SK-N-SH (cell line): Measurements from ENCODE around the gene CRYGD. TPM values are rescaled to one million over a fixed set of nuclear protein-coding genes. Genes with fewer than 3 reads are reported as not detected.
A peak's percentile ranks its signal among the peaks of the same experiment; 100 is the strongest.
"Not testable (repeated sequence)": the region's sequence is repeated elsewhere in the genome, so short reads cannot be mapped to it uniquely, and the experiment has no call there.

ENCODE experiments used
- CTCF ChIA-PET: fragments of 300-600, 350-600 bp; formaldehyde crosslinking; extraction: SDS; loops from one replicate; lab custom pipeline; 2021; lab: Yijun Ruan, JAX
- POLR2A ChIA-PET: fragments of 350-600 bp; sonication (Branson Sonifier 250); formaldehyde crosslinking; extraction: SDS; loops from one replicate; lab custom pipeline; 2020; ENCODE audit warnings: antibody characterized with exemption, inconsistent platforms; lab: Yijun Ruan, JAX
- DNase-seq: peaks from one replicate; pipeline ENCODE4 v3.0.0; 2012
- H2AFZ ChIP-seq: fragments of 200-600 bp; sonication (generic); 2 replicates; pipeline ENCODE4 v1.8.1; 2016; ENCODE audit warnings: antibody characterized with exemption, mild to moderate bottlenecking, low read depth
- H3F3A ChIP-seq: fragments of 200-600 bp; sonication (generic); replicated peaks from 2 replicates; pipeline ENCODE3; 2016; ENCODE audit warnings: antibody characterized with exemption, mild to moderate bottlenecking; ENCODE audit not compliant: insufficient read depth
- H3K27ac ChIP-seq, 2 experiments: fragments of 200-500 bp in 1 of 2; fragments of 200-600 bp in 1 of 2; sonication (Bioruptor generic) in 1 of 2; sonication (generic), shearing (Covaris generic) in 1 of 2; 2 replicates each; pipeline versions ENCODE4 v1.5.1 to v1.6.1; 2014 to 2016; ENCODE audit warnings: low read depth in 2 of 2, inconsistent platforms in 1 of 2, low read length in 1 of 2, mild to moderate bottlenecking in 1 of 2, mixed read lengths in 1 of 2
- H3K27me3 ChIP-seq: fragments of 200-600 bp; sonication (generic), shearing (Covaris generic); 2 replicates; pipeline ENCODE4 v1.6.1; 2016; ENCODE audit warnings: mixed run types; ENCODE audit not compliant: insufficient read depth
- H3K36me3 ChIP-seq, 2 experiments: fragments of 200-500 bp in 1 of 2; fragments of 200-600 bp in 1 of 2; sonication (Bioruptor generic) in 1 of 2; sonication (generic) in 1 of 2; replicated peaks in 1 of 2; 2 replicates each; pipeline versions ENCODE3 to v1.5.1; 2014 to 2016; ENCODE audit warnings: low read length in 1 of 2, mild to moderate bottlenecking in 1 of 2; ENCODE audit not compliant: insufficient read depth in 2 of 2, control insufficient read depth in 1 of 2
- H3K4me1 ChIP-seq, 2 experiments: fragments of 200-500 bp in 1 of 2; fragments of 200-600 bp in 1 of 2; sonication (Bioruptor generic) in 1 of 2; sonication (generic), shearing (Covaris generic) in 1 of 2; 2 replicates each; pipeline versions ENCODE4 v1.5.1 to v1.6.1; 2014 to 2016; ENCODE audit warnings: low read depth in 1 of 2, low read length in 1 of 2, mixed run types in 1 of 2; ENCODE audit not compliant: insufficient read depth in 2 of 2, control insufficient read depth in 1 of 2
- H3K4me2 ChIP-seq: fragments of 200-600 bp; sonication (generic), shearing (Covaris generic); 2 replicates; pipeline ENCODE4 v1.6.1; 2017; ENCODE audit warnings: mixed run types
- H3K4me3 ChIP-seq, 2 experiments: fragments of 200-500 bp in 1 of 2; fragments of 200-600 bp in 1 of 2; sonication (Bioruptor generic) in 1 of 2; sonication (generic), shearing (Covaris generic) in 1 of 2; 2 replicates each; pipeline versions ENCODE4 v1.5.1 to v1.8.1; 2014 to 2016; ENCODE audit warnings: low read depth in 2 of 2, inconsistent platforms in 1 of 2, low read length in 1 of 2, mild to moderate bottlenecking in 1 of 2, mixed read lengths in 1 of 2, moderate library complexity in 1 of 2
- H3K79me2 ChIP-seq: fragments of 200-600 bp; sonication (generic); 2 replicates; pipeline ENCODE4 v1.8.1; 2017; ENCODE audit warnings: mild to moderate bottlenecking; ENCODE audit not compliant: insufficient read depth
- H3K9ac ChIP-seq: fragments of 200-600 bp; sonication (generic); 2 replicates; pipeline ENCODE4 v1.6.1; 2017; ENCODE audit warnings: mixed run types
- H3K9me2 ChIP-seq: fragments of 200-600 bp; sonication (generic); 2 replicates; pipeline ENCODE4 v1.6.1; 2017; ENCODE audit warnings: mixed run types
- H3K9me3 ChIP-seq: fragments of 200-600 bp; sonication (generic); 2 replicates; pipeline ENCODE4 v1.6.1; 2017; ENCODE audit warnings: mixed run types, mild to moderate bottlenecking, moderate library complexity
- H4K20me1 ChIP-seq: fragments of 200-600 bp; sonication (generic); 2 replicates; pipeline ENCODE4 v1.6.1; 2017; ENCODE audit warnings: mild to moderate bottlenecking, mixed run types; ENCODE audit not compliant: insufficient read depth
- GABPA ChIP-seq: IDR thresholded peaks from 2 replicates; pipeline ENCODE4 v1.4.0; 2012; ENCODE audit warnings: low read depth, mild to moderate bottlenecking
- MEF2A ChIP-seq: IDR thresholded peaks from 2 replicates; pipeline ENCODE4 v1.4.0; 2012; ENCODE audit warnings: low read depth, borderline replicate concordance
- MXI1 ChIP-seq: IDR thresholded peaks from 2 replicates; pipeline ENCODE4 v1.6.1; 2012; ENCODE audit warnings: mild to moderate bottlenecking, low read depth, low read length, improper control_type of control experiment
- NRF1 ChIP-seq: IDR thresholded peaks from 2 replicates; pipeline ENCODE4 v1.6.1; 2012; ENCODE audit warnings: low read depth, mild to moderate bottlenecking, low read length
- RAD21 ChIP-seq: IDR thresholded peaks from 2 replicates; pipeline ENCODE4 v1.6.1; 2012; ENCODE audit warnings: mild to moderate bottlenecking, low read length
- RCOR1 ChIP-seq: fragments of 150-350 bp; IDR thresholded peaks from 2 replicates; pipeline ENCODE4 v1.6.1; 2017; ENCODE audit warnings: antibody characterized with exemption, low read length
- RXRA ChIP-seq: IDR thresholded peaks from 2 replicates; pipeline ENCODE4 v1.4.0; 2012; ENCODE audit warnings: low read depth, mild to moderate bottlenecking, borderline replicate concordance
- SMC3 ChIP-seq: IDR thresholded peaks from 2 replicates; pipeline ENCODE4 v1.6.1; 2012; ENCODE audit warnings: low read depth, low read length, improper control_type of control experiment
- TAF1 ChIP-seq: IDR thresholded peaks from 2 replicates; pipeline ENCODE4 v1.6.1; 2012; ENCODE audit warnings: low read depth, mild to moderate bottlenecking, low read length, moderate library complexity, borderline replicate concordance
- YY1 ChIP-seq: IDR thresholded peaks from 2 replicates; pipeline ENCODE4 v1.4.0; 2012; ENCODE audit warnings: low read depth, mild to moderate bottlenecking
- WGBS: methylation state at CpG from one replicate; pipeline ENCODE4 v1.1.6; 2017; ENCODE audit warnings: low lambda C conversion rate; 5-methylcytosine and 5-hydroxymethylcytosine counted together
- polyA plus RNA-seq, 3 experiments: library from polyadenylated mRNA; depleted of rRNA; stranded (reverse); fragments of >200 nt; gene quantifications; 2 replicates each; pipeline ENCODE4 v1.2.3, GENCODE V29; 2012
- TF ChIP-seq, protein P1 (sequence below): fragments of 200-600 bp; sonication (generic); IDR thresholded peaks from 2 replicates; pipeline ENCODE4 v1.6.1; 2017; ENCODE audit warnings: antibody characterized with exemption, mild to moderate bottlenecking, moderate library complexity
- TF ChIP-seq, protein P2 (sequence below): IDR thresholded peaks from 2 replicates; pipeline ENCODE4; 2012

CRYGD gene
- polyA plus RNA-seq, 1 of the 3 experiments (the other 2 are of a cell fraction): not detected

DNA sequence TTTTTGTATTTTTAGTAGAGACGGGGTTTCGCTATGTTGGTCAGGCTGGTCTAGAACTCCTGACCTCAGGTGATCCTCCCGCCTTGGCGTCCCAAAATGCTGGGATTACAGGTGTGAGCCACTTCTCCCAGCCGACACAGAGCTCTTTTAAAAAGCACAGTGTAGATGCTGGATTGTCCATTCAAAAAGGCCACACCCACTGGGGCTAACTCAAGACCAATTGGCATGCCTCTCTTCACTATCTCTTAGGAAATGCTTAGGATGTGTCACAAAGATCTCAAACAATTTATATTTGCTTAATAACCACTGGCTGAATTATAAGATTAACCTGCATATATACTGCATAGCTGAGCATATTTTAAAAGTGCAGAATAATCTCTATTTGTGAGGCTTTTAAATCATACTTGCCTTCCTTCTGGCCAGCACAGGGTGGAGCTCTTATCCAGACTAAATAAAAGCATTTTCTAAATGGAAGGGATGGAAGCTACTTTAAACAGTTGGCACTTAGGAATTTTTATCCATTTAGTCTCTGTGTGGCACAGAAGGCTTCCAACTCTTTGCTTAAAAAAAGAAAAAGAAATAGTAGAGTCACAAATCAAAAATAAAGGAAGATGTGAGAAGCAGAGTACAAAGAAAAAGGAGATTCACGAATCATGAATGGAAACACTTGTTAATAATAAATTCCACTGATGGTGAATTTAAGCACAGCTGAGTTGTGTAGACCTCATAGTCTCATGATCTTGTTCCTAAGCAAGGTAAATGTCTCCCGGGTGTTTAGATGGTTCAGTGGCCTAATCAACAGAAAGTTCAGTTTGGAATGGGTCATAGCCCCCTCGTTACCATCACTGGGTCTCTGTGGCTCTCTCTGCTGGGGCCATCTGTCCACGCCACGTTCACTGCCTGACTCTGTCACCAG is 22.4 kb downstream of the CRYGD start:
- H3K4me2 ChIP-seq: no peak overlapping the region
- no peaks in the 10 kb centered on the region for H3K9me2 ChIP-seq
- H4K20me1 ChIP-seq: no peaks in the 10 kb centered on the region
- H3K79me2 ChIP-seq: no peaks in the 10 kb centered on the region
- CTCF ChIA-PET: interaction anchor here (0.6 to 3.9 kb wide), 33 partner anchors 9 to 1229 kb away, joined by 3 to 87 read pairs (median 5); partner anchors contain the start of genes IDH1 and PIKFYVE
- POLR2A ChIA-PET: interaction anchor here (1.0 kb wide), 1 partner anchor 153 kb away, joined by 8 read pairs; the partner anchor contains the start of gene IDH1
- no peaks in the 10 kb centered on the region for H3F3A ChIP-seq
- H2AFZ ChIP-seq: no peak overlapping the region; the same call in 1 of the 2 replicates
- no peak overlapping the region for H3K27ac ChIP-seq
- no peaks in the 10 kb centered on the region for H3K36me3 ChIP-seq
- no peaks in the 10 kb centered on the region for H3K27me3 ChIP-seq
- 61% methylated on average over 8 of the region's 10 CpGs for WGBS
- H3K4me3 ChIP-seq: no peak overlapping the region; a peak in 1 of 4 replicates
- peak; percentile 62 for DNase-seq
- peaks cover 0 to 2% of the 10 kb centered on the region in 2 experiments; a peak in 1 of 4 replicates for H3K4me1 ChIP-seq
- TF ChIP-seq MXI1 (no peak), RAD21 (peak; percentile 86), SMC3 (peak; percentile 59)
- TF ChIP-seq, protein P1, sequence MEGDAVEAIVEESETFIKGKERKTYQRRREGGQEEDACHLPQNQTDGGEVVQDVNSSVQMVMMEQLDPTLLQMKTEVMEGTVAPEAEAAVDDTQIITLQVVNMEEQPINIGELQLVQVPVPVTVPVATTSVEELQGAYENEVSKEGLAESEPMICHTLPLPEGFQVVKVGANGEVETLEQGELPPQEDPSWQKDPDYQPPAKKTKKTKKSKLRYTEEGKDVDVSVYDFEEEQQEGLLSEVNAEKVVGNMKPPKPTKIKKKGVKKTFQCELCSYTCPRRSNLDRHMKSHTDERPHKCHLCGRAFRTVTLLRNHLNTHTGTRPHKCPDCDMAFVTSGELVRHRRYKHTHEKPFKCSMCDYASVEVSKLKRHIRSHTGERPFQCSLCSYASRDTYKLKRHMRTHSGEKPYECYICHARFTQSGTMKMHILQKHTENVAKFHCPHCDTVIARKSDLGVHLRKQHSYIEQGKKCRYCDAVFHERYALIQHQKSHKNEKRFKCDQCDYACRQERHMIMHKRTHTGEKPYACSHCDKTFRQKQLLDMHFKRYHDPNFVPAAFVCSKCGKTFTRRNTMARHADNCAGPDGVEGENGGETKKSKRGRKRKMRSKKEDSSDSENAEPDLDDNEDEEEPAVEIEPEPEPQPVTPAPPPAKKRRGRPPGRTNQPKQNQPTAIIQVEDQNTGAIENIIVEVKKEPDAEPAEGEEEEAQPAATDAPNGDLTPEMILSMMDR: peak; percentile 71
- H3K9ac ChIP-seq: no peak overlapping the region
- H3K9me3 ChIP-seq: no peaks in the 10 kb centered on the region

DNA sequence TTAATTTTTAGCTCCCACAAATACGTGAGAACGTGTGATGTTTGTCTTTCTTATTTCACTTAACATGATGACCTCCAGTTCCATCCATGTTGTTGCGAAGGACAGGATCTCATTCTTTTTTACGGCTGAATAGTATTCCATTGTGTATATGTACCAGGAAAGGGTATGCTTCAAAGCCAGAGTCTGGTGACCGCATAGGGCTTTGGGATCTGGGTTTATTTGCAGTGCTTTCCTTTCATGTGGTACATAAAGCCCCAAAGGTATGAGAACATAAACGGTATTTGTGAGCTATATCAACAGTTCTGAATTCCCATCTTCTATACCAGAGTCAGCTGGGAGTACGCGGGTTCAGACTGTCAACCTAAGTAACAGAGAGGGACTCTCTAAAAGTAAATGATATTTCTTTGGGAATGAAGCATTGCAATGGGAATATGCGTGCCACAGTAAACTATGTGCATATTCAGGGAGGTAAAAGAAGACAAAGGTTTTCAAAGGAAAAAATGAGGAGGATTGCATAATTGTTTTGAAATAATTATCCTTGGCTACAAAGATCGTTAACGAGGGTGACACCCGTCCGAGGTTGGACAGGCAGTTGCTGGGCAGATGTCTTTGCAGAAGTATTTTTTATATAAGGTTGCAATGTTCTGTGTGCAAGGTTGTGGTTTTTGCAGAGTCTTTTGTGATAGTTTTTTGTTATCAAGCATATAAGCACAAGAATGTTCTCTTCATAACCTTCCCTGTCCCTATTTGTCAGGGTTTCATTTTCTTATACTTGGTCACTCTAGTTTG is 24.4 kb downstream of the CRYGD start:
- POLR2A ChIA-PET: no interaction called here
- TF ChIP-seq TAF1 (no peak), RAD21 (no peak), YY1 (no peak), RCOR1 (no peak), NRF1 (no peak), MEF2A (no peak), RXRA (no peak), GABPA (no peak)
- TF ChIP-seq, protein P2, sequence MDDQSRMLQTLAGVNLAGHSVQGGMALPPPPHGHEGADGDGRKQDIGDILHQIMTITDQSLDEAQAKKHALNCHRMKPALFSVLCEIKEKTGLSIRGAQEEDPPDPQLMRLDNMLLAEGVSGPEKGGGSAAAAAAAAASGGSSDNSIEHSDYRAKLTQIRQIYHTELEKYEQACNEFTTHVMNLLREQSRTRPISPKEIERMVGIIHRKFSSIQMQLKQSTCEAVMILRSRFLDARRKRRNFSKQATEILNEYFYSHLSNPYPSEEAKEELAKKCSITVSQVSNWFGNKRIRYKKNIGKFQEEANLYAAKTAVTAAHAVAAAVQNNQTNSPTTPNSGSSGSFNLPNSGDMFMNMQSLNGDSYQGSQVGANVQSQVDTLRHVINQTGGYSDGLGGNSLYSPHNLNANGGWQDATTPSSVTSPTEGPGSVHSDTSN: no peak
- H3K27me3 ChIP-seq: no peaks in the 10 kb centered on the region

DNA sequence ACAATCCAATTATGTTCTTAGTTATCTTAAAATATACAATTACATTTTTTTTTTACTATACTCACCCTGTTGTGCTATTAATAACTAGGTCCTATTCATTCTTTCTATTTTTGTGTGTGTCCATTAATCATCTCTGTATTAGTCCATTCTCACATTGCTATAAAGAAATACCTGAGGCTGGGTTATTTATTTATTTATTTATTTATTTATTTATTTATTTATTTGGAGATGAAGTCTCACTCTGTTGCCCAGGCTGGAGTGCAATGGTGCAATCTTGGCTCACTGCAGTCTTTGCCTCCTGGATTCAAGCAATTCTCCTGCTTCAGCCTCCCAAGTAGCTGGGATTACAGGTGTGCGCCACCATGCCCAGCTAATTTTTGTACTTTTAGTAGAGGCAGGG is 25.6 kb downstream of the CRYGD start:
- H3K36me3 ChIP-seq, H3K27ac ChIP-seq, H3K4me2 ChIP-seq, H2AFZ ChIP-seq, H3K27me3 ChIP-seq, H3K9me3 ChIP-seq, H4K20me1 ChIP-seq, H3K79me2 ChIP-seq, DNase-seq, POLR2A ChIA-PET, H3K9me2 ChIP-seq, CTCF ChIA-PET, H3K4me1 ChIP-seq, H3K9ac ChIP-seq, H3F3A ChIP-seq, H3K4me3 ChIP-seq: not testable (repeated sequence)
- 70% methylated on average over 1 of the region's 1 CpG for WGBS

More for the DNA sequence above, 24.4 kb downstream of the CRYGD start:
- DNase-seq: no peak
- H3K9me3 ChIP-seq: no peaks in the 10 kb centered on the region
- H3K4me3 ChIP-seq: no peak overlapping the region
- H2AFZ ChIP-seq: no peak overlapping the region
- no peaks in the 10 kb centered on the region for H3F3A ChIP-seq
- CTCF ChIA-PET: no interaction called here
- peaks cover 0 to 2% of the 10 kb centered on the region in 2 experiments; a peak in 1 of 4 replicates for H3K4me1 ChIP-seq
- no peaks in the 10 kb centered on the region for H3K9me2 ChIP-seq
- H3K9ac ChIP-seq: no peak overlapping the region
- no peak overlapping the region for H3K27ac ChIP-seq
- 67% methylated on average over 13 of the region's 13 CpGs for WGBS
- H4K20me1 ChIP-seq: no peaks in the 10 kb centered on the region
- H3K36me3 ChIP-seq: no peaks in the 10 kb centered on the region
- no peaks in the 10 kb centered on the region for H3K79me2 ChIP-seq
- no peak overlapping the region for H3K4me2 ChIP-seq
